OCI-LY1 (cell line): Measurements from ENCODE around the gene GPR148.

Experiments
- CTCF ChIP-seq: fragments of 200-600 bp; sonication (generic), shearing (Covaris generic); IDR thresholded peaks from 2 replicates; pipeline ENCODE4 v1.5.1; 2017; ENCODE audit warnings: mild to moderate bottlenecking, antibody characterized with exemption, low read length, moderate library complexity, mixed read lengths
- EZH2 ChIP-seq: fragments of 200-600 bp; sonication (generic), shearing (Covaris generic); IDR thresholded peaks from 2 replicates; pipeline ENCODE4 v1.8.0; 2017; ENCODE audit warnings: borderline replicate concordance, mixed run types, mild to moderate bottlenecking, antibody characterized with exemption, low read length, moderate library complexity, mixed read lengths

GRCh38 chr2:130736487-130736886 lies 7.6 kb downstream of the GPR148 start:
- no peak for TF ChIP-seq CTCF
- TF ChIP-seq EZH2, result no peak
